ENCODE measurements around the gene MSGN1. TPM values are rescaled to one million over a fixed set of nuclear protein-coding genes. Genes with fewer than 3 reads are reported as not detected.

Gene MSGN1
- polyA plus RNA-seq, 1 of the 3 experiments (the other 2 are of a cell fraction): not detected

GRCh38 chr2:17791121-17791816 is 25.0 kb upstream of the MSGN1 start:
- DNase-seq: no peak
- Histone ChIP-seq H4K20me1 (ENCODE audit: insufficient read depth) (no peaks in the 10 kb centered on the region), H3K9me2 (no peaks in the 10 kb centered on the region), H3K79me2 (ENCODE audit: insufficient read depth) (no peaks in the 10 kb centered on the region), H3K4me3 (ENCODE audit: low read depth in 2 of 2, low read length in 1 of 2) (no peak overlapping the region), H2AFZ (ENCODE audit: low read depth) (no peak overlapping the region), H3K9ac (no peak overlapping the region), H3F3A (replicated peaks; ENCODE audit: insufficient read depth) (no peaks in the 10 kb centered on the region), H3K4me2 (no peak overlapping the region), H3K36me3 (replicated peaks in 1 of 2; ENCODE audit: control insufficient read depth in 1 of 2, insufficient read depth in 2 of 2, low read length in 1 of 2) (no peaks in the 10 kb centered on the region), H3K4me1 (ENCODE audit: control insufficient read depth in 1 of 2, insufficient read depth in 2 of 2, low read depth in 1 of 2, low read length in 1 of 2) (peaks cover 4 to 22% of the 10 kb centered on the region in 2 experiments; a peak in 2 of 4 replicates), H3K27ac (ENCODE audit: low read depth in 2 of 2, low read length in 1 of 2) (no peak overlapping the region), H3K27me3 (ENCODE audit: insufficient read depth) (no peaks in the 10 kb centered on the region), H3K9me3 (no peaks in the 10 kb centered on the region)
- peak; percentile 46; the same call in 1 of the 2 replicates for TF ChIP-seq TCF12 (IDR thresholded peaks at IDR 0.05)
- TF ChIP-seq SIN3A (IDR thresholded peaks at IDR 0.05; ENCODE audit: borderline replicate concordance, low read depth, low read length): no peak
- POLR2A ChIA-PET: interaction anchor here (1.1 kb wide), 1 partner anchor 15 kb away, joined by 3 read pairs; no protein-coding TSS in a partner anchor
- 54% methylated on average over 5 of the region's 5 CpGs for WGBS (ENCODE audit: low lambda C conversion rate)
- CTCF ChIA-PET: interaction anchor here (0.9 to 1.5 kb wide), 3 partner anchors 15 to 71 kb away, joined by 3 to 4 read pairs (median 3); no protein-coding TSS in a partner anchor

DNA sequence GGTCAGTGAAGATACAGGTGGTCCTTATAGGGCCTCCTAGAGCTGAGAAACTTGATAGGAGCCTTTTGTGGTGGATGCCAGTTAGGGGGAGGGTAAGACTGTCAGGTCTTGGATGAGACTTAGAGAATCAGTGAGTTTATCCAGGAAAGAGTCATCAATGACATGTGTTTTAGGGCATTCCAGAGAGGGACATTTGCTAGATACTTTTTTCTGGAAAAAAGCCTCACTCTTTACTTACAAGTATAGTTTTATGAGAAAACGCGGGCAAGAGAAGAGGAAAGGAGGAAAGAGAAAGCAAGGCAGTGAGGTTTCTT is 24.5 kb upstream of the MSGN1 start:
- no peaks in the 10 kb centered on the region for H4K20me1 ChIP-seq (ENCODE audit: insufficient read depth)
- WGBS (ENCODE audit: low lambda C conversion rate): 92% methylated on average over 2 of the region's 2 CpGs
- POLR2A ChIA-PET: no interaction called here

More for the DNA sequence above, 24.5 kb upstream of the MSGN1 start:
- TF ChIP-seq, protein P1, sequence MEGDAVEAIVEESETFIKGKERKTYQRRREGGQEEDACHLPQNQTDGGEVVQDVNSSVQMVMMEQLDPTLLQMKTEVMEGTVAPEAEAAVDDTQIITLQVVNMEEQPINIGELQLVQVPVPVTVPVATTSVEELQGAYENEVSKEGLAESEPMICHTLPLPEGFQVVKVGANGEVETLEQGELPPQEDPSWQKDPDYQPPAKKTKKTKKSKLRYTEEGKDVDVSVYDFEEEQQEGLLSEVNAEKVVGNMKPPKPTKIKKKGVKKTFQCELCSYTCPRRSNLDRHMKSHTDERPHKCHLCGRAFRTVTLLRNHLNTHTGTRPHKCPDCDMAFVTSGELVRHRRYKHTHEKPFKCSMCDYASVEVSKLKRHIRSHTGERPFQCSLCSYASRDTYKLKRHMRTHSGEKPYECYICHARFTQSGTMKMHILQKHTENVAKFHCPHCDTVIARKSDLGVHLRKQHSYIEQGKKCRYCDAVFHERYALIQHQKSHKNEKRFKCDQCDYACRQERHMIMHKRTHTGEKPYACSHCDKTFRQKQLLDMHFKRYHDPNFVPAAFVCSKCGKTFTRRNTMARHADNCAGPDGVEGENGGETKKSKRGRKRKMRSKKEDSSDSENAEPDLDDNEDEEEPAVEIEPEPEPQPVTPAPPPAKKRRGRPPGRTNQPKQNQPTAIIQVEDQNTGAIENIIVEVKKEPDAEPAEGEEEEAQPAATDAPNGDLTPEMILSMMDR (IDR thresholded peaks at IDR 0.05): no peak
- TF ChIP-seq, protein P2, sequence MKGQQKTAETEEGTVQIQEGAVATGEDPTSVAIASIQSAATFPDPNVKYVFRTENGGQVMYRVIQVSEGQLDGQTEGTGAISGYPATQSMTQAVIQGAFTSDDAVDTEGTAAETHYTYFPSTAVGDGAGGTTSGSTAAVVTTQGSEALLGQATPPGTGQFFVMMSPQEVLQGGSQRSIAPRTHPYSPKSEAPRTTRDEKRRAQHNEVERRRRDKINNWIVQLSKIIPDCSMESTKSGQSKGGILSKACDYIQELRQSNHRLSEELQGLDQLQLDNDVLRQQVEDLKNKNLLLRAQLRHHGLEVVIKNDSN (IDR thresholded peaks at IDR 0.05; ENCODE audit: borderline replicate concordance, low read depth): no peak
- no peak for TF ChIP-seq RFX5 (IDR thresholded peaks at IDR 0.05; ENCODE audit: low read length)
- TF ChIP-seq NRF1 (IDR thresholded peaks at IDR 0.05; ENCODE audit: low read depth, low read length): no peak
- no peak for TF ChIP-seq EP300 (IDR thresholded peaks at IDR 0.05; ENCODE audit: borderline replicate concordance in 1 of 2, low read depth in 1 of 2, low read length in 1 of 2)
- no peak for TF ChIP-seq MXI1 (IDR thresholded peaks at IDR 0.05; ENCODE audit: low read depth, low read length)
- no peak for TF ChIP-seq GABPA (IDR thresholded peaks at IDR 0.05; ENCODE audit: low read depth)
- TF ChIP-seq FOXJ3 (CRISPR knock-in tag; IDR thresholded peaks at IDR 0.05): no peak
- TF ChIP-seq USF2 (IDR thresholded peaks at IDR 0.05; ENCODE audit: borderline replicate concordance, low read depth, low read length): no peak
- TF ChIP-seq, protein P3, sequence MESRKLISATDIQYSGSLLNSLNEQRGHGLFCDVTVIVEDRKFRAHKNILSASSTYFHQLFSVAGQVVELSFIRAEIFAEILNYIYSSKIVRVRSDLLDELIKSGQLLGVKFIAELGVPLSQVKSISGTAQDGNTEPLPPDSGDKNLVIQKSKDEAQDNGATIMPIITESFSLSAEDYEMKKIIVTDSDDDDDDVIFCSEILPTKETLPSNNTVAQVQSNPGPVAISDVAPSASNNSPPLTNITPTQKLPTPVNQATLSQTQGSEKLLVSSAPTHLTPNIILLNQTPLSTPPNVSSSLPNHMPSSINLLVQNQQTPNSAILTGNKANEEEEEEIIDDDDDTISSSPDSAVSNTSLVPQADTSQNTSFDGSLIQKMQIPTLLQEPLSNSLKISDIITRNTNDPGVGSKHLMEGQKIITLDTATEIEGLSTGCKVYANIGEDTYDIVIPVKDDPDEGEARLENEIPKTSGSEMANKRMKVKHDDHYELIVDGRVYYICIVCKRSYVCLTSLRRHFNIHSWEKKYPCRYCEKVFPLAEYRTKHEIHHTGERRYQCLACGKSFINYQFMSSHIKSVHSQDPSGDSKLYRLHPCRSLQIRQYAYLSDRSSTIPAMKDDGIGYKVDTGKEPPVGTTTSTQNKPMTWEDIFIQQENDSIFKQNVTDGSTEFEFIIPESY (IDR thresholded peaks at IDR 0.05; ENCODE audit: borderline replicate concordance, low read depth): no peak
- no peak for TF ChIP-seq POLR2AphosphoS5 (IDR thresholded peaks at IDR 0.05; ENCODE audit: low read depth, low read length)
- no peak for TF ChIP-seq YY1 (IDR thresholded peaks at IDR 0.05; ENCODE audit: low read depth)
- TF ChIP-seq FOSL2 (IDR thresholded peaks at IDR 0.05; ENCODE audit: borderline replicate concordance, low read depth): no peak
- TF ChIP-seq MEF2A (IDR thresholded peaks at IDR 0.05; ENCODE audit: borderline replicate concordance, low read depth): no peak
- TF ChIP-seq, protein P4, sequence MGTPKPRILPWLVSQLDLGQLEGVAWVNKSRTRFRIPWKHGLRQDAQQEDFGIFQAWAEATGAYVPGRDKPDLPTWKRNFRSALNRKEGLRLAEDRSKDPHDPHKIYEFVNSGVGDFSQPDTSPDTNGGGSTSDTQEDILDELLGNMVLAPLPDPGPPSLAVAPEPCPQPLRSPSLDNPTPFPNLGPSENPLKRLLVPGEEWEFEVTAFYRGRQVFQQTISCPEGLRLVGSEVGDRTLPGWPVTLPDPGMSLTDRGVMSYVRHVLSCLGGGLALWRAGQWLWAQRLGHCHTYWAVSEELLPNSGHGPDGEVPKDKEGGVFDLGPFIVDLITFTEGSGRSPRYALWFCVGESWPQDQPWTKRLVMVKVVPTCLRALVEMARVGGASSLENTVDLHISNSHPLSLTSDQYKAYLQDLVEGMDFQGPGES (IDR thresholded peaks at IDR 0.05; ENCODE audit: low read depth, low read length): no peak
- H3K27me3 ChIP-seq (ENCODE audit: insufficient read depth): no peaks in the 10 kb centered on the region
- no peak for DNase-seq
- no peaks in the 10 kb centered on the region for H3K36me3 ChIP-seq (replicated peaks in 1 of 2; ENCODE audit: control insufficient read depth in 1 of 2, insufficient read depth in 2 of 2, low read length in 1 of 2)
- H3K4me1 ChIP-seq (ENCODE audit: control insufficient read depth in 1 of 2, insufficient read depth in 2 of 2, low read depth in 1 of 2, low read length in 1 of 2): peaks cover 4 to 22% of the 10 kb centered on the region in 2 experiments; a peak in 2 of 4 replicates
- H3K9ac ChIP-seq: no peak overlapping the region
- no peaks in the 10 kb centered on the region for H3F3A ChIP-seq (replicated peaks; ENCODE audit: insufficient read depth)
- no peak overlapping the region for H3K27ac ChIP-seq (ENCODE audit: low read depth in 2 of 2, low read length in 1 of 2)
- H3K9me2 ChIP-seq: no peaks in the 10 kb centered on the region
- no peak overlapping the region for H3K4me2 ChIP-seq
- H3K79me2 ChIP-seq (ENCODE audit: insufficient read depth): no peaks in the 10 kb centered on the region
- CTCF ChIA-PET: interaction anchor here (0.9 to 1.5 kb wide), 2 partner anchors 15 to 72 kb away, joined by 3 to 4 read pairs; no protein-coding TSS in a partner anchor
- H3K4me3 ChIP-seq (ENCODE audit: low read depth in 2 of 2, low read length in 1 of 2): no peak overlapping the region
- H3K9me3 ChIP-seq: no peaks in the 10 kb centered on the region
- H2AFZ ChIP-seq (ENCODE audit: low read depth): no peak overlapping the region

Measured in SK-N-SH (cell line).